H1 (cell line): ENCODE results near the gene MYBPH. TPM values are rescaled to one million over a fixed set of nuclear protein-coding genes. Genes with fewer than 3 reads are reported as not detected.

Source experiments
- CTCF ChIA-PET: fragments of 300-600 bp; sonication (Branson Sonifier 250); formaldehyde crosslinking; loops from one replicate; lab custom pipeline; 2021; ENCODE audit not compliant: partially characterized antibody; lab: Charles Lee
- POLR2A ChIA-PET: fragments of 300-600 bp; sonication (Branson Sonifier 250); formaldehyde crosslinking; loops from one replicate; lab custom pipeline; 2021; ENCODE audit warnings: inconsistent platforms; ENCODE audit not compliant: partially characterized antibody; lab: Charles Lee
- DNase-seq, 2 experiments: peaks; one replicate each; pipeline versions ENCODE4 v3.0.0 to v3.0.0-alpha.2; 2010 to 2022; ENCODE audit warnings: low spot score in 2 of 2, low read depth in 1 of 2, mixed read lengths in 1 of 2
- FAIRE-seq: peaks from 2 replicates; lab custom pipeline; 2011; peaks lifted over from hg19 to GRCh38; lab: Jason Lieb, UNC
- H2AFZ ChIP-seq: 2 replicates; pipeline ENCODE4 v1.8.1; 2012; ENCODE audit warnings: low read length, inconsistent platforms
- H2AK5ac ChIP-seq: 2 replicates; pipeline ENCODE4 v1.6.1; 2013; ENCODE audit warnings: low read depth, low read length
- H2BK120ac ChIP-seq: replicated peaks from 2 replicates; pipeline ENCODE3; 2013; ENCODE audit warnings: low read depth, low read length, inconsistent platforms
- H2BK12ac ChIP-seq: 2 replicates; pipeline ENCODE4 v1.6.1; 2013; ENCODE audit warnings: low read depth, low read length
- H2BK15ac ChIP-seq: 2 replicates; pipeline ENCODE4 v1.6.1; 2013; ENCODE audit warnings: low read length
- H2BK20ac ChIP-seq: 2 replicates; pipeline ENCODE4 v1.6.1; 2013; ENCODE audit warnings: low read length
- H2BK5ac ChIP-seq: 2 replicates; pipeline ENCODE4 v1.6.1; 2013; ENCODE audit warnings: low read depth, low read length
- H3K14ac ChIP-seq: 2 replicates; pipeline ENCODE4 v1.6.1; 2013; ENCODE audit warnings: inconsistent platforms; ENCODE audit not compliant: insufficient read length
- H3K18ac ChIP-seq: 2 replicates; pipeline ENCODE4 v1.6.1; 2013; ENCODE audit warnings: low read length; ENCODE audit errors: extremely low read depth
- H3K23ac ChIP-seq: 2 replicates; pipeline ENCODE4 v1.6.1; 2013; ENCODE audit warnings: inconsistent platforms; ENCODE audit not compliant: insufficient read length
- H3K23me2 ChIP-seq: 2 replicates; pipeline ENCODE4 v1.6.1; 2013; ENCODE audit warnings: low read depth, low read length
- H3K27ac ChIP-seq: 2 replicates; pipeline ENCODE4 v1.6.1; 2011; ENCODE audit warnings: low read depth, low read length, inconsistent platforms
- H3K27me3 ChIP-seq, 4 experiments: replicated peaks in 1 of 4; 1 replicate in 1 of 4; 2 replicates in 3 of 4; pipeline versions ENCODE4 v1.6.1 to v1.8.1; 2011 to 2013; ENCODE audit warnings: low read length in 3 of 4, mild to moderate bottlenecking in 3 of 4, inconsistent platforms in 2 of 4, mixed read lengths in 2 of 4, moderate library complexity in 1 of 4; ENCODE audit not compliant: control insufficient read depth in 3 of 4, insufficient read depth in 3 of 4; ENCODE audit errors: extremely low read depth in 1 of 4
- H3K36me3 ChIP-seq, 4 experiments: 2 replicates each; pipeline versions ENCODE4 v1.6.1 to v1.8.1; 2011 to 2013; ENCODE audit warnings: mild to moderate bottlenecking in 4 of 4, low read length in 3 of 4, moderate library complexity in 2 of 4, control low read depth in 1 of 4, inconsistent platforms in 1 of 4; ENCODE audit not compliant: insufficient read depth in 4 of 4, control insufficient read depth in 2 of 4
- H3K4ac ChIP-seq: replicated peaks from 2 replicates; pipeline ENCODE3; 2013; ENCODE audit warnings: low read length, low read depth, mixed read lengths, inconsistent platforms; ENCODE audit not compliant: insufficient read length
- H3K4me1 ChIP-seq, 4 experiments: replicated peaks in 1 of 4; 1 replicate in 1 of 4; 2 replicates in 3 of 4; pipeline versions ENCODE4 v1.6.1 to v1.8.1; 2011 to 2013; ENCODE audit warnings: low read length in 3 of 4, inconsistent platforms in 2 of 4, mixed read lengths in 1 of 4; ENCODE audit not compliant: insufficient read depth in 4 of 4, control insufficient read depth in 3 of 4
- H3K4me2 ChIP-seq, 2 experiments: 2 replicates each; pipeline versions ENCODE4 v1.6.1 to v1.8.1; 2011 to 2013; ENCODE audit warnings: low read depth in 2 of 2, low read length in 2 of 2, control low read depth in 1 of 2, inconsistent platforms in 1 of 2, mild to moderate bottlenecking in 1 of 2; ENCODE audit not compliant: insufficient read depth in 1 of 2
- H3K4me3 ChIP-seq, 4 experiments: fragments of 200-600, 300-600 bp in 1 of 4; sonication (generic), shearing (Covaris generic), sonication (Bioruptor Twin) in 1 of 4; 2 replicates each; pipeline versions ENCODE4 v1.5.1 to v1.8.1; 2011 to 2016; ENCODE audit warnings: low read length in 4 of 4, low read depth in 3 of 4, control low read depth in 2 of 4, inconsistent platforms in 2 of 4, mild to moderate bottlenecking in 2 of 4, mixed read lengths in 1 of 4, moderate library complexity in 1 of 4; ENCODE audit not compliant: insufficient read depth in 2 of 4; ENCODE audit errors: extremely low read depth in 1 of 4
- H3K56ac ChIP-seq: replicated peaks from 2 replicates; pipeline ENCODE3; 2013; ENCODE audit warnings: low read depth, mild to moderate bottlenecking, mixed read lengths, low read length, inconsistent platforms; ENCODE audit not compliant: insufficient read length
- H3K79me1 ChIP-seq: 2 replicates; pipeline ENCODE4 v1.6.1; 2013; ENCODE audit warnings: low read depth, low read length, control low read depth
- H3K79me2 ChIP-seq, 2 experiments: 2 replicates each; pipeline versions ENCODE4 v1.6.1 to v1.8.1; 2012 to 2013; ENCODE audit warnings: low read length in 2 of 2, mild to moderate bottlenecking in 2 of 2, inconsistent platforms in 1 of 2; ENCODE audit not compliant: insufficient read depth in 2 of 2, control insufficient read depth in 1 of 2
- H3K9ac ChIP-seq, 4 experiments: replicated peaks in 1 of 4; 1 replicate in 1 of 4; 2 replicates in 3 of 4; pipeline versions ENCODE4 v1.6.1 to v1.8.1; 2011 to 2013; ENCODE audit warnings: low read depth in 3 of 4, low read length in 3 of 4, control low read depth in 2 of 4, mild to moderate bottlenecking in 2 of 4, moderate library complexity in 2 of 4, inconsistent platforms in 1 of 4; ENCODE audit errors: extremely low read depth in 1 of 4
- H3K9me3 ChIP-seq, 2 experiments: 2 replicates each; pipeline versions ENCODE4 v1.6.1 to v1.8.1; 2012 to 2013; ENCODE audit warnings: mild to moderate bottlenecking in 2 of 2, moderate library complexity in 2 of 2, control low read depth in 1 of 2, inconsistent platforms in 1 of 2, low read depth in 1 of 2, low read length in 1 of 2, mixed read lengths in 1 of 2; ENCODE audit not compliant: insufficient read depth in 2 of 2
- H4K20me1 ChIP-seq, 2 experiments: replicated peaks in 1 of 2; 2 replicates each; pipeline versions ENCODE3 to v1.8.1; 2011 to 2013; ENCODE audit warnings: inconsistent platforms in 2 of 2, low read length in 2 of 2, mild to moderate bottlenecking in 1 of 2; ENCODE audit not compliant: insufficient read depth in 2 of 2, control insufficient read depth in 1 of 2
- H4K5ac ChIP-seq: 2 replicates; pipeline ENCODE4 v1.6.1; 2013; ENCODE audit warnings: low read length, low read depth, mixed read lengths, inconsistent platforms; ENCODE audit not compliant: insufficient read length
- H4K8ac ChIP-seq: 2 replicates; pipeline ENCODE4 v1.8.0; 2013; ENCODE audit warnings: mild to moderate bottlenecking, moderate library complexity, low read length, inconsistent platforms; ENCODE audit not compliant: insufficient read depth; ENCODE audit errors: extremely low read depth
- H4K91ac ChIP-seq: replicated peaks from 2 replicates; pipeline ENCODE3; 2013; ENCODE audit warnings: low read length, mixed read lengths, inconsistent platforms; ENCODE audit not compliant: insufficient read length
- CBX8 ChIP-seq: fragments of 300-800, 300-1000 bp; sonication (generic); IDR thresholded peaks from 2 replicates; pipeline ENCODE4 v1.7.1; 2016; ENCODE audit warnings: low read depth, low read length, borderline replicate concordance
- CEBPB ChIP-seq: IDR thresholded peaks from 2 replicates; pipeline ENCODE4 v1.6.1; 2012; ENCODE audit warnings: low read depth, low read length
- CHD1 ChIP-seq: IDR thresholded peaks from 2 replicates; pipeline ENCODE4 v1.6.1; 2012; ENCODE audit warnings: low read depth, low read length, improper control_type of control experiment
- CREB1 ChIP-seq: IDR thresholded peaks from 2 replicates; pipeline ENCODE4 v1.6.1; 2012; ENCODE audit warnings: inconsistent platforms
- EGR1 ChIP-seq: IDR thresholded peaks from 2 replicates; pipeline ENCODE4 v1.6.1; 2011; ENCODE audit warnings: low read depth, low read length, borderline replicate concordance
- FOSL1 ChIP-seq: IDR thresholded peaks from 2 replicates; pipeline ENCODE4 v1.6.1; 2011; ENCODE audit warnings: mild to moderate bottlenecking, low read depth, low read length, moderate library complexity; ENCODE audit not compliant: insufficient read depth
- RXRA ChIP-seq: IDR thresholded peaks from 2 replicates; pipeline ENCODE4 v1.6.1; 2011; ENCODE audit warnings: low read depth, mild to moderate bottlenecking, low read length, moderate library complexity; ENCODE audit not compliant: insufficient read depth
- SUZ12 ChIP-seq: fragments of 200-600 bp; sonication (generic); IDR thresholded peaks from 2 replicates; pipeline ENCODE4 v1.6.1; 2012; ENCODE audit warnings: mild to moderate bottlenecking, inconsistent platforms, low read length, moderate library complexity, mixed read lengths
- TCF12 ChIP-seq: IDR thresholded peaks from 2 replicates; pipeline ENCODE4 v1.6.1; 2011; ENCODE audit warnings: low read depth, mild to moderate bottlenecking, low read length
- WGBS, 2 experiments: shearing (Covaris generic) in 1 of 2; methylation state at CpG; one replicate each; pipeline versions ENCODE4 v1.1.6 to v1.1.7; 2013 to 2015; ENCODE audit warnings: low lambda C conversion rate in 2 of 2, mixed read lengths in 2 of 2, inconsistent platforms in 1 of 2, low coverage in 1 of 2, missing lambda C conversion rate in 1 of 2; ENCODE audit not compliant: insufficient replicate concordance in 2 of 2, insufficient coverage in 1 of 2, insufficient read length in 1 of 2; ENCODE audit errors: extremely low coverage in 1 of 2, missing lambda C conversion rate in 1 of 2; 5-methylcytosine and 5-hydroxymethylcytosine counted together
- long read RNA-seq, 2 experiments: library from RNA in 1 of 2; library from capped mRNA in 1 of 2; stranded (forward); transcript quantifications; one replicate each; pipeline ENCODE4 v2.0.0, GENCODE V29; 2021; ENCODE audit warnings: inconsistent platforms in 1 of 2
- polyA minus RNA-seq, 3 experiments: library from RNA; depleted of rRNA, polyadenylated mRNA; stranded (reverse); fragments of >200 nt; gene quantifications; 1 replicate in 2 of 3; 2 replicates in 1 of 3; pipeline ENCODE4 v1.2.3, GENCODE V29; 2011
- polyA plus RNA-seq, 7 experiments: library from polyadenylated mRNA; depleted of rRNA in 3 of 7; stranded (reverse) in 5 of 7; unstranded in 2 of 7; fragments of >200 nt in 5 of 7; fragments of 200-250 nt in 2 of 7; gene quantifications; 1 replicate in 5 of 7; 2 replicates in 1 of 7; 4 replicates in 1 of 7; pipeline versions ENCODE4 v1.2.1 to v1.2.3, GENCODE V29; 2011 to 2013; ENCODE audit warnings: missing spikeins in 2 of 7, mixed read lengths in 2 of 7
- total RNA-seq: library from RNA; stranded (reverse); fragmentation: NEBNext Ultra II Directional; extraction: Animal tissue kit (Norgen Biotek cat#: 25700); gene quantifications from 2 replicates; pipeline ENCODE4 v1.2.1, GENCODE V29; 2021

MYBPH gene
- not detected in 2 replicates for total RNA-seq
- not detected in 2 replicates for polyA plus RNA-seq (2011; rRNA removed)
- not detected for polyA plus RNA-seq (2011; cell fraction: cytosol; rRNA removed)
- not detected for polyA plus RNA-seq (2011; cell fraction: nucleus; rRNA removed)
- not detected in 4 replicates for polyA plus RNA-seq (2012, experiment 1 of 2)
- not detected for polyA plus RNA-seq (2012, experiment 2 of 2)
- not detected for polyA plus RNA-seq (2013, experiment 1 of 2)
- not detected for polyA plus RNA-seq (2013, experiment 2 of 2)
- polyA minus RNA-seq (2011; rRNA and poly(A)+ RNA removed): not detected in 2 replicates
- not detected for polyA minus RNA-seq (2011; cell fraction: cytosol; rRNA and poly(A)+ RNA removed)
- not detected for polyA minus RNA-seq (2011; cell fraction: nucleus; rRNA and poly(A)+ RNA removed)
- long read RNA-seq, experiment 1: 0 reads
- long read RNA-seq, experiment 2: 0 reads

- H3K79me1 ChIP-seq: no peaks in the 10 kb centered on the region
- no peak within 1 kb of the TSS for H3K4me2 ChIP-seq
- H3K36me3 ChIP-seq: no peaks in the 10 kb centered on the region
- H4K5ac ChIP-seq: no peak within 1 kb of the TSS
- H3K9me3 ChIP-seq: no peaks in the 10 kb centered on the region
- no peak within 1 kb of the TSS for H3K18ac ChIP-seq
- H2AK5ac ChIP-seq: no peak within 1 kb of the TSS
- H3K4ac ChIP-seq: no peak within 1 kb of the TSS
- DNase-seq (no peak), FAIRE-seq (no peak)
- H4K91ac ChIP-seq: no peak within 1 kb of the TSS
- H3K23ac ChIP-seq: no peak within 1 kb of the TSS
- CTCF ChIA-PET: interaction anchor here (0.6 to 12.8 kb wide), 28 partner anchors 8 to 136 kb away, joined by 3 to 140 read pairs (median 5); partner anchors contain the start of genes ADORA1 and CHI3L1
- no peak within 1 kb of the TSS for H2BK20ac ChIP-seq
- no peak within 1 kb of the TSS; the same call in 1 of the 2 replicates for H2BK12ac ChIP-seq
- no peak within 1 kb of the TSS for H2BK5ac ChIP-seq
- H3K14ac ChIP-seq: no peak within 1 kb of the TSS
- H3K27me3 ChIP-seq: no peaks in the 10 kb centered on the region
- no peak within 1 kb of the TSS for H3K9ac ChIP-seq
- H4K20me1 ChIP-seq: no peaks in the 10 kb centered on the region
- H3K27ac ChIP-seq: no peak within 1 kb of the TSS
- H2AFZ ChIP-seq: no peak within 1 kb of the TSS
- H2BK120ac ChIP-seq: no peak within 1 kb of the TSS
- H3K79me2 ChIP-seq: no peaks in the 10 kb centered on the region
- H3K4me3 ChIP-seq: no peak within 1 kb of the TSS
- no peaks in the 10 kb centered on the region for H3K23me2 ChIP-seq
- no peak within 1 kb of the TSS for H3K56ac ChIP-seq
- no peak within 1 kb of the TSS for H2BK15ac ChIP-seq
- POLR2A ChIA-PET: no interaction called here
- 81% methylated on average over 5 of the region's 5 CpGs; no CpG with 5 or more reads in 1 of the 2 experiments for WGBS, 2 experiments
- peaks cover 0 to 7% (median 3%) of the 10 kb centered on the region in 4 experiments; a peak in 4 of 7 replicates for H3K4me1 ChIP-seq
- H4K8ac ChIP-seq: peak within 1 kb of the TSS; percentile 57; the same call in 1 of the 2 replicates
- TF ChIP-seq CEBPB (no peak), RXRA (no peak), EGR1 (no peak), CHD1 (no peak), TCF12 (no peak), FOSL1 (no peak), SUZ12 (no peak), CREB1 (no peak), CBX8 (no peak)
Observed at GRCh38 chr1:203175237-203175826, at the start of gene MYBPH. Gene MYBPH (minus strand): TSS chr1:203175826. CDS start chr1:203175755, 71 bp downstream.
